A549 treated with CORT108297 at 1 μM for 4 hours (cell line): ENCODE data around the gene MRAP. TPM values are rescaled to one million over a fixed set of nuclear protein-coding genes. Genes with fewer than 3 reads are reported as not detected.

Experiments
- total RNA-seq: library from RNA; stranded (reverse); fragments of 200-300 nt; extraction: Qiagen RNA extraction; gene quantifications from 5 replicates; pipeline ENCODE4 v1.2.3, GENCODE V29; 2022

MRAP gene
- not detected in 5 replicates for total RNA-seq

DNA sequence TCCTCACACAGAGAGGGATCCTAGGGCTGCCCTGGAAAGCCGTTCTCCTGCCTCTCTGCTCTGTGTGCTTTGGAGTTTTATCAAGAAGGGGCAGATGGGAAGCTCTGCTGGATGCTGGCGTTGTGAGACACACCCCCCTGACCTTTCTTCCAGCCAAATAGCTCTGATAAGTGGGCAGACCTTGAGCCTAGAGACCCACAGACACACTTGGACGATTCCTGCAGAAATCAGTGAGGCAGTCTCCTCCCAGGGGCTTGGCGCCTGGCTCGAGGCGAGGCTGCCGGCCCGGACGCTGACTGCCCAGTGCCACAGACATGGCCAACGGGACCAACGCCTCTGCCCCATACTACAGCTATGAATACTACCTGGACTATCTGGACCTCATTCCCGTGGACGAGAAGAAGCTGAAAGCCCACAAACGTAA is at the start of gene MRAP:
Gene MRAP, plus strand, starts transcription at position 198 of the 424 bp plus-strand sequence. Its CDS starts 117 bp downstream, at position 315.

GRCh38 chr21:32278518-32279376 is 19.9 kb upstream of the MRAP start, which contains the start of gene MIS18A:
TSS of gene MIS18A (minus strand) at chr21:32279049. CDS start at chr21:32279014, 35 bp downstream.

Other genes starting within 250 kb of the MRAP start
- gene MIS18A, start 19.8 kb upstream of the MRAP start, total RNA-seq, result 15.2 to 16.9 TPM (median 15.4 TPM) in 5 replicates
- gene URB1, start 94.2 kb downstream of the MRAP start, total RNA-seq, result 9.7 to 14.0 TPM (median 12.5 TPM) in 5 replicates
- 34.5 to 43.8 TPM (median 42.3 TPM) in 5 replicates for gene EVA1C, start 113.9 kb downstream of the MRAP start, total RNA-seq